ENCODE results near the gene SYT9.

DNA sequence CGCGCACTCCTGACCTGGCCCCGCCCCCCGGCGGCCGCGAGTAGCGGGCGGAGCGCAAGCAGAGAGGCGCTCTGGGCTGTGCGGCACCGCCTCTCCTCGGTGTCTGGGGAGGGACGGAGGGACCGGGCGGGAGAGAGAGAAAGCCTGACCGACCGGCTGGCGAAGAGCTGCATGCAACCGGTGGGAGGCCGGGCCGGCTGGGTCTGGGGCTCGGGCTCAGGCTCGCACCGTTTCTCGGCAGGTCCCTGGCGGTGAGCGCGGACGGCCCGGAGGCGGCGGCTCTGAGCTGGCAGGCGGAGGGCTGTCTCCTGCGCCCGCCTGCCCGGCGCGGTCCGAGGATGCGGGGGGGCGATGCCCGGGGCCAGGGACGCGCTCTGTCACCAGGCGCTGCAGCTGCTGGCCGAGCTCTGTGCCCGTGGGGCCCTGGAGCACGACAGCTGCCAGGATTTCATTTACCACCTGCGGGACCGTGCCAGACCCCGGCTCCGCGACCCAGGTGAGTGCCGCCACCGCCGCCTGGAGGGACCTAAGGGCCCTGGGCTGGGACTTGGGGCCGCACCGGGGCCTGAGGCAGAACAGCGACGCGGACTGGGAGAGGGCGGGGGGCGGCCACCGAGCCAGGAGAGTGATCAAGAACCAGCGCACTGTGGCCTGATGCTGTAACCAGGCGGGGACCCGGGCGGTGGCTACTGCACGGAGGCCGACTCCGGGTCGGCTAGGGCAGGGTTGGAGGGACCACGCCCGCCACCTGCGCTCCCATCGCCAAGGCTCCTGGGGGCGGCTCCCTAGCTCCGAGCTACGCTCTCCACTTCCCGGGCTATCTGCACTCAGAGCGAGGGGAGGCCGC lies at the start of gene SYT9:
- TF ChIP-seq, protein P1, sequence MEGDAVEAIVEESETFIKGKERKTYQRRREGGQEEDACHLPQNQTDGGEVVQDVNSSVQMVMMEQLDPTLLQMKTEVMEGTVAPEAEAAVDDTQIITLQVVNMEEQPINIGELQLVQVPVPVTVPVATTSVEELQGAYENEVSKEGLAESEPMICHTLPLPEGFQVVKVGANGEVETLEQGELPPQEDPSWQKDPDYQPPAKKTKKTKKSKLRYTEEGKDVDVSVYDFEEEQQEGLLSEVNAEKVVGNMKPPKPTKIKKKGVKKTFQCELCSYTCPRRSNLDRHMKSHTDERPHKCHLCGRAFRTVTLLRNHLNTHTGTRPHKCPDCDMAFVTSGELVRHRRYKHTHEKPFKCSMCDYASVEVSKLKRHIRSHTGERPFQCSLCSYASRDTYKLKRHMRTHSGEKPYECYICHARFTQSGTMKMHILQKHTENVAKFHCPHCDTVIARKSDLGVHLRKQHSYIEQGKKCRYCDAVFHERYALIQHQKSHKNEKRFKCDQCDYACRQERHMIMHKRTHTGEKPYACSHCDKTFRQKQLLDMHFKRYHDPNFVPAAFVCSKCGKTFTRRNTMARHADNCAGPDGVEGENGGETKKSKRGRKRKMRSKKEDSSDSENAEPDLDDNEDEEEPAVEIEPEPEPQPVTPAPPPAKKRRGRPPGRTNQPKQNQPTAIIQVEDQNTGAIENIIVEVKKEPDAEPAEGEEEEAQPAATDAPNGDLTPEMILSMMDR (IDR thresholded peaks at IDR 0.05): no peak
- TF ChIP-seq POLR2AphosphoS5 (IDR thresholded peaks at IDR 0.05; ENCODE audit: insufficient read depth in 1 of 2, low read depth in 1 of 2): no peak

Measured in vagina (tissue), 2 donors.